Hindlimb muscle (tissue), 1 donor: ENCODE measurements around the gene FARP1. TPM values are rescaled to one million over a fixed set of nuclear protein-coding genes. Genes with fewer than 3 reads are reported as not detected.

Experiments
- DNase-seq: peaks from one replicate; pipeline ENCODE4 v3.0.0-alpha.2; 2013
- polyA plus RNA-seq: library from polyadenylated mRNA; unstranded; fragments of 120-200 nt; gene quantifications from one replicate; pipeline ENCODE4 v1.2.1, GENCODE V29; 2013; ENCODE audit not compliant: insufficient read length

The FARP1 gene
- polyA plus RNA-seq, 1 donor, result 101 TPM

DNA sequence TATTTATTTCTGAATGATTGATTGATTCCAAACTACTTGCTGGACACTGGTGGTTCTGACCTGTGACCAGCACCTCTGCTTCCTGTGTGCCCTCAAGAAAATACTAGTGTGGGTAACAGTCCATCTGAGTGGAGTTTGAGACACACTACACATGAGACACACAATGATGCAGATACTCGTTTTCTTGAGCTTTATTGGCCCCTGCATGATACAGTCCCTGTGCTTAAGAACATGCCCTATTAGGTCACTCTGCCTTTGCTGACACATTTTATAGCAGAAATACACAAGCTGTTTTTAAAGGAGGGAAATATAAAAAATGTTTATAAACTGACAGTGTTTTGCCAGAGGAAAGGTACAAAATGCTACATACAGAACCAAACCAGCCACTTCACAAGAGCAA is 307.1 kb downstream of the FARP1 start:
- no peak for DNase-seq

DNA sequence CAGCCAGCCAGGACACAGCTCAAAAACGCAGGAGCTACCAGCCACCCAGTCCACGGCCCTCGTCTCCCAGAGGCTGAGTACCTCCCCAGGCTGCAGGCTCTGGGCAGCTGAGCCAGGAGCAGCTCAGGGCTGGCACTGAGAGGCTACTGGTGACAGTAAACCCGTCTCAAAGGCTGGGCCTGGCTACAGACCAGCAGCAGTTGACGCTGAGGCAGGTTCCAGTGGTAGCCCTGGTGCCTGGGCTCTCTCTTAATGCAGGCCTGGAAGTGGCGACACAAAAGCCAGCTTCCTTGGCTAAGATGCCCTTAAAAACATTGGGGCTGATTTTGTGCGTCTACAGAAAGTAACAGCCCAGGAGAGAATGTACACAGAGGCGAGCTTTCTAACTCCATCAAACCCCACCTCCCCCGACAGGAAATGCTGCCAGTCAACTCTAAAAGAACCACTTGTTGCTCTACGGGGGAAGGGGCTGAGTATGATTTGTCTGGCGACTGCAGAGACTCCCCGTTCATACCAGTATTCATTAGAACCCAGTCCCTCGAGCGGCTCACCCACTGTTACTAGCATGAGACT is 307.7 kb downstream of the FARP1 start:
- no peak for DNase-seq

DNA sequence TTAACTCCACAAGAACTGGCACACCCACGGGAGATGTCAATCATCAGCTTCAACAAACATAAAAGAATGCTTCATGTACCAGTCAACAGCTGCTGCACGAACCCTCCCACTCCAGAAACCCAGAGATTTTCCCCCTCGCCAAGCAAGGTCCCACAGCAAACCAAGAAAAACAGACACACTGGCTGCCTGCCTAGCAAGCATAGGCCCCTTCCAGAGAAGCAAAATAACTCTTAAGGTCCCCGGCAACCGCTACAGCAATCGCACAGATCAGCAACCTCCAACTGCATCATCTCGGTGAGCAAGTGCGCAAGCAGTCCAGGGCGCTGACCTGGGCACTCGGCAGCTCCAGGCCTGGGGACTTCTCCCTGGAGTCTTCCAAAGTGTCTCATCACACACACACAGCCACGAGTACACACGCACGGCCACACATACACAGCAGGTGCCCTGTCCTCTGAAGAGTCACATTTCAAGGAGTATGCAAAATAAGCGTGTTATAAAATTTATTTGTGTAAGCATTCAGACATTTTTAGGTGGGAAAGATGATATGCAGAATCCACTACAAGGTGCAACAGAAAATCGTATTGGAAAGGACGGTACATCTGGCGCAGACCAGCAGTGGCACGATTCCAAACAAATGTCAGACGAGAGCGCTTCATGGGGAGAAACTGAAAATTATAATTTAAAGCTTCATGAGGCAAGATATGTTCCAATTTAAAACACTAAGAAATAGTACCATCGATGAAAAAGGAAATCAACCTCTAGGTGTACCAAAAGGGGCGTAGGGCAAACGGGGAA is 309.0 kb downstream of the FARP1 start:
- DNase-seq, result peak; percentile 69

DNA sequence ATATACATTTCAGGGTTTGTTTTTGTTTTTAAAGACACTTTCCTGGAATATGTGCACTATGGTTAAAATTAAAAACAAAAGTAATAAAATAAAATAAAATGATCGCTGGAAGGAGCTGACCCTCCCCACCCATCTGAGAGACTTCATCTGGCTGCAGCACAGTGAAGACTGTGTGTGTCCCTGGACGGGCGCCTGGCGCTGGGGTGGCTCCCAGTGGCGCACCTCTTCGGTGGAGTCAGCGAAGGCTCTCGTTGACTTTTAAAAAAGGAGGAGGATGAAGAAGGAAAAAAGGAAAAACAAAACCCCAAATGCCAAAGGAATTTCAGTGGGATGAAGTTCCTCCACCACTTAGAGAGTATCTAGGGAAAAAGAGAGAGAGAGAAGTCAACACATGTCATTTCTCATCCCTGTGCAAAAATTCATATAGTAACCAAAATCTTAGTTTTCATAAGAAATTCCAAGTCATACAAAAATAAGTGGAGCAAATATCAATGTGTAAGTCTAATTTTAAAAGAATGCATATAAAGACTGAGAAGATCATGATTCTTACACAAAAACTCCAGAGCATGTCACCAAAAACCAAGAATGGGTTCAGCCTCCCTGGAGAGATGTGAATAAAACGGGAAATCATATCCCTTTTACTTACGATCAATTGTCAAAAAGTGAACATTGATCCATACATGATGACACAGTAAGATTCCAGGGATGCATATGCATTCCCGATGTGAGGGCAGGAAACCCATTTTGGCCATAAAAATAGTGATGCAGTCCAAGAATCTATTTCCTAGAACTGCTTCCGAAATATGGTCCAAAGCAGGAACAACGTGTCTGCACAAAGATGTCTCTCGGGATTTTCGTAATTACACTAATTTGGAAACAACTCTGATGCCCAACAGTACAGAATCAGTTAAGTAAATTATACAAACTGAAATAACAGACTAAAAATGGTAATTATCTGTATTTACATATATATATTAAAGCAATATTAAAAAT is 310.3 kb downstream of the FARP1 start:
- DNase-seq, result no peak

DNA sequence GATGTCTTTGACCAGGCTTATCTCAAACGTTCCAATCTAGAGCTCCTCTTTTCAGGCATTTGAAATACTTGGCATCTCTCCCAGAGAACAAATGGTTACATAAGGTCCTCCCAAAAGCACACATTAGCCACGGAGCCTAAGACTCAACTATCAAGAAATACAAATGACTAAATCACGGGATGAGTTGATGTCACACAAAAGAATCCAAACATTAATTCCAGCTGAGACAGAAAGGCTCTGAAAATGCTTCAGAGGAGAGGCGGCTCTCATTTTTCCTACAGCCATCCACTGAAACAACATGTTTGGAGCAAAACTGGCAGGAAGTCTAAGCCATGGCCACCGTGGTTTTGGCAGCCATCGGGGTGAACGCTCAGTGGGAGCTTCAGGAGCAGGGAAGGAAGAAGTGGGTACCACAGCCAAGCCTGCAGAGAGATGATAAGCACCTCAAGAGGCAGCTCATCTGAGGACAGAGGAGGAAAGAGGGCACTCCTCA is 311.5 kb downstream of the FARP1 start:
- no peak for DNase-seq

DNA sequence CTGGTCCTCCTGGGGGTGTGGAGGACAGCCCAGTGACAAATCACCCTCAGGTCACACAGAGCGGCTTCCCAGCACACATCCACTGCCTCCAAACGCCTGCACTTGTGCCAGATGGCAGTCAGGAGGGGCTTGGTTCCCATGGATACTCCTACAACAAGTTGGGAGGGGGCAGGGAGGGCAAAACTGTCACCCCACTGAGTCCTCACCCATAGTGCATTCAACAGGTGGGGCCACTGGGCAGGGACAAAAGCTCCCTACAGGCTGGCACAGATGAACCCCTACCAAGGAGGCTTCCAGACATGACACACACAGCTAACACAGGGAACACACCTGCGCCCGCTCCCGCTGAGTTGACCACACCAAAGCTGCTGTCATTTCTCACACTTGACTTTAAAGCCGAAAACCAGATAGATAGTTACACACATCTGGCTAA is 313.5 kb downstream of the FARP1 start:
- no peak for DNase-seq

DNA sequence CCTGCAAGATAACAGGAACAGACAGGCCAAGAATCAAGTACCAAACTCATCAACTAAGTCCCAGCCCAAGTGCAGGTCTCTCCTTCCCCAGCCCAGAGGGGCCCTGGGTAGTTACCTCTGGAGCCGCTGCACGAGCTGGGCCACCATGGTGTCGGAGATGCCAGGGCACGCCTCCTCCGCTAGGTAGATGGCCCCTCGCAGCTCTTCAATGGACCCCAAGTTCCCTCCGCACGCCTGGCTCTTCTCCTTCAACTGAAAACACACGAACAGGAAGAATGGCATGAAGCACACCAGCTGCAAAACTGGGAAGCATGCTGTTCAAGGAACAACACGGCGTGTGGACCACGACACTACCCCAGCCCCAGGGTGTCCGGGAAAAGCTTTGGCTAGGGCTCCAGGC is 314.2 kb downstream of the FARP1 start:
- no peak for DNase-seq

DNA sequence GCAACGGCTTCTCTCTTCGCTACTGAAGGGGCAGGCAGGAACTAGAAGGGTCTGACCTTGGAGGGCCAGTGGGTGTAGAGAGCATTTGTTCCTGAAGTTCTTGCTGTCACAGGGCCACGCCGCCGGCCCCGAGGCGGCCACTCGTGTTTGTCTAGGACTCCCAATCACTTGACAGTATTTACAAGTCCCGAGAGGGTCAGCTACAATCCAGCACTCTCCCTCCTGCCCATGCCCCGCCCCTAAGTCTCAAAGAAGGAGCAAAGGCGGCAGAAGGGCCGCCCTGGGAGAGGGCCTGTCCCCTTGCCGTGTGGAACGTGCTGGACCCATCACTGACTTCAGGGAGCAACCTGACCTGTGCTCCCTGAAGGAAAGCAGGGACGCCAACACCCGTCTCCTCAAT is 315.5 kb downstream of the FARP1 start:
- no peak for DNase-seq

DNA sequence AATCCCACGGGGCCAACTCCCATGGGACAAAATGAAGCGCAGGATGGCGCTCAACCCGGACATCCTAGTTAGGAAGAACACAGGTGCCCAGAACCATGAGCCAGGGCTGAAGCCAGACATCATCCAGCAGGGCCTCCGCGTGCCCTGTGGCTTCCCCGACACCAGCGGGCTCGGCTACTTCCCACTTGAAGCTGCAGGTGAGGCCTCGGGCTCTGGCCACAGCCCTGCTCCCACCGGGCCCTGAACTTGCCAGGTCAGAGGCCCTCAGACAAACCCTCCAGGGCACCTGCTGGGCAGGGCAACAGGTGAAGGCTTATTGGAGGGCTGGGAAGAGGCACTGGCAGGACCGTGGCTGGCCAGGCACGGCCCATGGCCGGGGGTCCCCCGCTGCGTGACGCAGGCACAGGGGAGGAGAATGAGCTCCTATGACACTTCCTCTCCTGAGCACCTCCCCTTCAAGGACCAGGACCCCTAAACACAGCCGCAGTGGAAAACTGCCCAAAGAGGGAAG is 316.3 kb downstream of the FARP1 start:
- DNase-seq, result no peak

DNA sequence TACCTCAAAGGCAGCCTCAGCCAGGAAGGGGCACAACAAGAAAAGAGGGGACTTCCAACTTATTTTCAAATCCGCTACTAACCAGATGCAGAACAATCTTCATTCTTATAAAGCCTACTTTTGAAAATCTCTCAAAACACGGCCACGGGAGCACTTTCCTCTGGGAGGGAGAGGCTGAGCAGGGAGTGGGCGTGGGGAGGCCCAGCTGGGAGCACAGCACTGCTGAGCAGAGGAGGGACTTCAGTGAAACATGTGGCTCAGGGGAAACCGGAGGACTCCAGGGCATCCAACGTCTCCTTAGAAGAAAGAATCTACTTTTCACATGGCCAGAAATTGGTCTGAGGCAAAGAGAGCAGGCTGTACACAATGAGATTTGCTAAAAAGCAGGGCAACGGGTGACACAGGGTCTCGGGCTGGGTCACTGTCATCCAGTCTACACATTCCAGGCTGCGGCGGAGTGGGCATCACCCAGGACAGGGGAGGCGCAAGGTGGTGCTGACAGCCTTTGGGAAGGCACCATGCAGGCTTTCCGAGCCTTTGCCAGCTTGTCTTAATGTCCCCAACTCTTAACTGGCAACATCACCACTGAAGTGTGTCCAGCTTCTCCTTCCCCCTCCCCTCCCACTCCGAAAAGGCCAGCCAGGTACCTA is 317.0 kb downstream of the FARP1 start:
- no peak for DNase-seq

DNA sequence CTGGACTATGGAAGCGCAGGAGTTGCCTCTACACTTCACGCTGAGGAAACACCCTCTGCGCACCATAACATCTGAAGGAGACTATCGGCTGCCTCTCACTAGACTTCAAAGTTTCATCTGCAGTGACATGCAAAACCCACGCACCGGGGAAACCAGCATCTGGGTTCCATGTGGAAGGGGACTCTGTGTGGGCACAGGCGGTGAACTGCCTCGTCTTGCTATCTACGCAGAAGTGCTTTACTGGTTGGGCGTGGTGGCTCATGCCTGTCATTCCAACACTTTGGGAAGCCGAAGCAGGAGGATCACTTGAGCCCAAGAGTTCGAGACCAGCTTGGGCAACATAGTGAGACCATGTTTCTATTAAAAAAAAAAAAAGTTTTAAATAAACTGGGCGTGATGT is 317.6 kb downstream of the FARP1 start:
- no peak for DNase-seq

DNA sequence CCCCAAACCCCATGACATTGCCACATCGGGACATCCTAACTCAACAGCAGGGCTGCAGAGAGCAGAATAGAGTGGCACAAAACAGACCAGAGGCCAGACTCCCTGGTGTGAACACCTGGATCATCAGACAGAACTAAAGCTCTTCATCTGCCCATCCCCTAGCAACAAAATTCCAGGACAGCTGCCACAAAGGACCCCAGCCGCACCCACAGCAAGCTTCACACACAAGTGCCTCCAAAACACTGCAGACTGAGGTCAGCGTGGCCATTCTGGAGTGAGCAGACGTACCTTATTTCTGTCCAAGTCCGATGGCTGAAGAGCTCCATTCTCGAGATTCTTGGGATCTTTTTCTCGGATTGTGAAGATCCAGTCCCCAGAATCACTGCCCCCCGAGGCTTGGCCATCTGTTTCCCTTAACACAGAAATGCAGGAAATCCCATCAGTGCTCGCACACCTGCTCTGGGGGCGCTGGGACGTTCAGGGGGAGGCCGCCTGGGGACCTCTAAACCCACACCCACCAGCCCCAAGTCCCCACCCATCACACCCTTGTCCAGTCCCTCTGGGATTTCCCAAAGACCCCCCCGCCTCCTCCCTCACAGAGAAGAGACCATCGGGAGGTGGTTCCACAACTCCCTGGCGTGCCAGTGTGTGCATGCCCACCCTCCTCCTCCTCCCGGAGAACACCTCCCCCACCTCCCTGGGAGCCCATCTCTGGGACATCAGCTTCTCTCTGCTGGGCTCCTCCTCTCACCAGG is 318.8 kb downstream of the FARP1 start:
- DNase-seq, result no peak

DNA sequence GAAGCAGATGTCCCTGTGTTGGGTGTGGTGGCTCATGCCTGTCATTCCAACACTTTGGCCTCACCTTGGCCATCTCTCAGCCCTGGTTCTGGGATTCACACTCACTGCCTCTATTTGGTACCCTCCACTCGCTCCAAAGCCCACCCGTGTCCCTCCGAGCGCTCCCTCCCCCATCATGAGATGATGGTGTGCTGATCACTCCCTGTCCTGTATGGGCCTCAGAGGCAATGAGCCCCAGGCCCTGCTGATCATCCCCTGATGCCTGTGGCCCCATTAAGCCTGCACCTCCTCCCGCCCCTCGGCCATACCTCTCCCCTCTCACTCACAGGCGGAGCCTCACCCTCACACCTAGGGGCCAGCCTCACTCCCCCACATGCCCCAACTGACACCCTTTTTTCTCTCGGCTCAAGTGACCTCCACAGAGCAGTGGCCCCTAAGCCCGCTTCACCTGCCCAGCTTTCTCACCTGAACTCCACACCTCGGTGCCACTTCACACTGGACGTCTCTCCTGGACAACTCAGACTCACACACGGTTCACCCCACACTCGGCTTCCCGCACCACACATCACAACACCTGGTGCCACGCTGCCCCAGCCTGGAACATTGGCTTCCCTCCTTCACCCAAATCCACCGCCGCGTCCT is 319.5 kb downstream of the FARP1 start:
- DNase-seq, result no peak

DNA sequence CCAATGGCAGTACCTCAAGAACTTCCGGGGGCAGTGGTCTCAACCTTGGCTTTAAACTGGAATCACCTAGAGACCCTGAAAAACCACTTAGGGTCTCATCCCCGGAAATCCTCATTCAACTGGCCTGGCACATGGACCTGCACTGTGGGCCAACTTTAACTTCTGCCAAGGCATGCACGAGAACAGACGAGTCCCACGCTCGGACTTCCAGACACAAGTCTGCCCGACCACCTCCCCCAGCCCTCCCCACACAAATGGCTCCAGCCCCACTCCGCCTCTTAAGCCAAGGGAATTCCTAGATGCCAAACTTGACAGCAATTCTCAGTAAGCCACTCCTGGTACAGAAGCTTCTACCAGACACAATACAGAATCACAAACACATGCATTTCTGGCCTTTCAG is 320.1 kb downstream of the FARP1 start:
- no peak for DNase-seq

DNA sequence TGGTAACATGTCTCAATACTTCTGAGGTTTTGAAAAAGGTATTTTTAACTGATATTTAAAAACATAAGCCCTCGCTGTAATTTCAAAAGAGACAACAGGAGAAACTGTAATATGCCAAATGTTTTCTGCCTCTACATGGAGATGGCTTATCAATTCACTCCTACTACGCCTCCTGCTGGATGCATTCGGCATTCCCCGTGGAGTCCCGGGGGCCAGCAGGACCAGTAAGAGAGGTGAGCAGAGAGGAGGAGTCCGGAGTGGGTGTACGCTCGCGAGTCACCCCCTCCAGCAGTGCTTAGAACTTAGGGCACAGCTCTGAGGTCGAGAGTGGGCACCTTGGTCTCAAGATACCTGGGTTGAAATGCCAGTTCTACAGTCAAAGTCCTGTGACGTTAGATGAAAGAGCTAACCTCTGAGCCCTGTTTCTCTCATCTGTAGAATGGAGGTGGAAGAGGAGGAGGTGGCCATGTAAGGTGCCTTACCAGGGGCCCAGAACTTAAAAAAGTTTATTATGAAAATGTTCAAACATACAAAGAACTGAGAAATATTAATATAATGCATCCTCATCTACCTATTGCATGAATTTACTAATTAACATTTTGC is 323.8 kb downstream of the FARP1 start:
- DNase-seq, result no peak

DNA sequence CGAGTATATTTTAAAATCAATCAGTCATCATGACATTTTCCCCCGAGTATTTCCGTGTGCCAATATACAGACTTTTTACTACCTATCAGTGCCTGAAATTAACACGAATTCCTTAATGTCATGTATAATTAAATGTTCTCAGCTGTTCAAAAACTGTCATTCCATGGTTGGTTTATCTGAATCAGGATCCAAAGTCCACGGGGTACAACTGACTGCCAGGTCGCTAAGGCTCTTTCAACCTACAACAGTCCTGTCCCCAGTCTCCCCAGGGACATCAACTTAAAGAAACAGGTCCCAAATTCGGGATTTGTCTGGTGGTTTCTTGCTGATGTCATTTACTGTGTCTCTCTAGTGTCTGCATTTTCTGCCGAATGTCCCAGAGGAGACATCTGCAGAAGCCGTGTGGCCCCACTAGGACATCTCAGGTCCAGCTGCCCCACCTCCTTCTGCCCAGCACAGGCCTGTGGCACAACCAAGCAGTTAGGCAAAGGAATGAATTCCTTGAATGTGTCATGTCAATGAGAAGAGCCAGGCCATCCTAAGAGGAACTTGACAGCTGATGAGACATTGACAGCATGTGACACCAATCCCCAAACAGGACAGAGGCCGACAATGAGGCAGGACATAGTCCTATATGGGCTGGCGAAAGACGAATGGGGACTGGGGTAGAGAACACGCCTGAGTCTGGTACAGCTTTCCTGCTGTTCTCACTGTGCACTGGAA is 324.5 kb downstream of the FARP1 start:
- no peak for DNase-seq

DNA sequence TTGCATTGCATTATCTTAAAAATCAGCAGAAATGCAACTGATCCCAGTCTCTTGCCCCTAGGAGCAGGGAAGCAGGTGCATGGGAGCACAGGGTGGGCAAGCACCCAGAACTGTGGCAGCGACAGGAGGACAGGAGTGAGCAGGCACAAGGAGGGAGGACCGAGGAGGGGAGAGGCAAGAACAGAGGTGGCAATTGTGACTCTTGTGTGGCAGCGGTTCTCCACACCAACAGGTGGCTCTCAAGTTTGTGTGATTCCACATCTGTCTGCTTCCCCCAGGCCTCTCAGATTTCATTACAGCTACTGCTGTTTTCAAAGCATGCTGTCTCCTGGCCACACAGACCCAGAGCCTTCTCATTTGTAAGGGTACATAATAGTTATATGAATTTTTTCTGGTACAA is 325.5 kb downstream of the FARP1 start:
- no peak for DNase-seq

DNA sequence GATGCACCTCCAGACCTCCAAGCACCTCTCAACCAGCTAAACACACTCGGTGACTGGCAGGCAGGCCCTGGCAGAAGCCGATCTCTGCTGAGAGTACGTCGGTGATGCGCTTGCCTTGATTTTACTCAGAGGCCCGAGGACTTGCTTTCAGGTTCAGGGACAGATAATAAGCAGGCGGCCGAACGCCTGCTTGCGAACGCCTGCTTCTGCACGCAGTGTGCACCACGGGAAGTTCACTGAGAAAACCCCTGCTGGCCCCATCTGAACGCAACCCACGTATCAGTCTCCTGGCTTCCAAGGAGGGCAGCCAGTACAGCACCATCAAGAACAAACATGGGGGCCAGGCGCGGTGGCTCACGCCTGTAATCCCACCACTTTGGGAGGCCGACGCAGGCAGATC is 326.0 kb downstream of the FARP1 start:
- DNase-seq, result no peak

DNA sequence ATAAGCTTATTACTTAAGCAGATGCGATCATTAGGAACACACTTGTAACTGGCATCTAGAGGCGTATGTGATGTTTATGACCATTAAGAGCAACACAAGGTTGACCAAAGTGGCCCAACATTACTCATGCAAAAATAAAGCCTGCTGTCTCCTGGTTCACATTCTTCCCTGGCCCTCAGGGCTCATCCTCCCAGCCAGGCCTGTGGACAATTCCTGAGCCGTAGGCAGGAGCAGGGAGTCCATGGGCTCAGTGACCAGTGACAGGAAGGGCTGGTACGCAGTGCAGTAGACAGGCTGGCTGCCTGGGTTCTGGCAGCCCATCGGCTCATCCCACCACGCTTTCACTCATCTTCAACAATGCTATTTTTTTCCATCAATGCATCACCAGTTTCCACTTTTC is 328.0 kb downstream of the FARP1 start:
- DNase-seq, result no peak

DNA sequence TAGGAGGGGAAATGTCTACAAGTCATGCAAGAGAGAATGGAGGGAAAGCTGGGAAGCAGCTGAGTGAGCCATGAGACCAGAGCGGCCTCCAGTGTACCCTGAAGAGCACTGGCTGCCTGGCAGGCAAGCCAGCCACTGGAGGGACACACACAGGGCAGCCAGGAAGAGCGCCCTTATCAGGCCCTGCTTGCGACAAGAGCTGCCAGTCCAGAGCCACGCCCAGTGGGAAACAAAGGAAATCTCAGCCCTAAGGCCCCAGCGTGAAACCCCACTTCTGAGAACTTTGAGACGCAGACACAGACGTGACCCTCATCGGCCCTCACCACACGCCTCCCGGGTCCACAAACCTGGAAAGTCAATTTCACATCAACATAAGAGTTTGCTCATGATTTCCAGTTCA is 329.0 kb downstream of the FARP1 start:
- DNase-seq, result no peak
